HEK293T (cell line): ENCODE results near the gene SPARC.

Source experiments
- CTCF ChIA-PET: fragments of 350-600 bp; formaldehyde crosslinking; extraction: SDS; loops from one replicate; lab custom pipeline; 2021; ENCODE audit warnings: antibody characterized with exemption, inconsistent platforms; lab: Yijun Ruan, JAX
- POLR2A ChIA-PET: fragments of 350-600 bp; formaldehyde crosslinking; extraction: SDS; loops from one replicate; lab custom pipeline; 2020; ENCODE audit warnings: antibody characterized with exemption, inconsistent platforms; lab: Yijun Ruan, JAX
- DNase-seq: peaks from one replicate; pipeline ENCODE4 v3.0.0; 2012; ENCODE audit warnings: mixed read lengths; ENCODE audit errors: extremely low spot score
- ARNT ChIP-seq: fragments of 450-650 bp; IDR thresholded peaks from 2 replicates; pipeline ENCODE4 v1.6.1; 2017; ENCODE audit warnings: mild to moderate bottlenecking
- BHLHE40 ChIP-seq: fragments of 450-650 bp; IDR thresholded peaks from 2 replicates; pipeline ENCODE4 v1.6.1; 2016; ENCODE audit warnings: mild to moderate bottlenecking, moderate library complexity, borderline replicate concordance
- CTBP1 ChIP-seq: fragments of 450-650 bp; IDR thresholded peaks from 2 replicates; pipeline ENCODE4 v1.6.1; 2016; ENCODE audit warnings: borderline replicate concordance
- ELF4 ChIP-seq: fragments of 450-650 bp; IDR thresholded peaks from 2 replicates; pipeline ENCODE4 v1.6.1; 2017; ENCODE audit warnings: antibody characterized with exemption
- FOXA1 ChIP-seq: fragments of 450-650 bp; IDR thresholded peaks from 2 replicates; pipeline ENCODE4 v1.6.1; 2016; ENCODE audit warnings: mild to moderate bottlenecking
- FOXK2 ChIP-seq: fragments of 450-650 bp; IDR thresholded peaks from 2 replicates; pipeline ENCODE4 v1.6.1; 2016; ENCODE audit warnings: mild to moderate bottlenecking
- FOXM1 ChIP-seq: fragments of 450-650 bp; IDR thresholded peaks from 2 replicates; pipeline ENCODE4 v1.6.1; 2017; ENCODE audit warnings: mild to moderate bottlenecking, borderline replicate concordance
- HDGF ChIP-seq: fragments of 450-650 bp; IDR thresholded peaks from 2 replicates; pipeline ENCODE4 v1.6.1; 2017; ENCODE audit warnings: antibody characterized with exemption, borderline replicate concordance
- L3MBTL2 ChIP-seq: fragments of 450-650 bp; conservative IDR thresholded peaks from 2 replicates; pipeline ENCODE4 v1.6.1; 2016; ENCODE audit warnings: mild to moderate bottlenecking
- LEF1 ChIP-seq: fragments of 450-650 bp; IDR thresholded peaks from 2 replicates; pipeline ENCODE4 v1.6.1; 2017; ENCODE audit warnings: mild to moderate bottlenecking, borderline replicate concordance
- NFRKB ChIP-seq: fragments of 450-650 bp; IDR thresholded peaks from 2 replicates; pipeline ENCODE4 v1.6.1; 2016; ENCODE audit warnings: mild to moderate bottlenecking, moderate library complexity
- PKNOX1 ChIP-seq: fragments of 450-650 bp; IDR thresholded peaks from 2 replicates; pipeline ENCODE4 v1.6.1; 2016
- SP1 ChIP-seq: fragments of 450-650 bp; IDR thresholded peaks from 2 replicates; pipeline ENCODE4 v1.6.1; 2017
- SUZ12 ChIP-seq: fragments of 450-650 bp; IDR thresholded peaks from 2 replicates; pipeline ENCODE4 v1.6.1; 2016; ENCODE audit warnings: mild to moderate bottlenecking
- TARDBP ChIP-seq: fragments of 450-650 bp; IDR thresholded peaks from 2 replicates; pipeline ENCODE4 v1.6.1; 2016
- ZNF384 ChIP-seq: fragments of 450-650 bp; IDR thresholded peaks from 2 replicates; pipeline ENCODE4 v1.6.1; 2016

The SPARC gene

GRCh38 chr5:151647320-151647861 is 39.3 kb downstream of the SPARC start:
- DNase-seq, result no peak
- POLR2A ChIA-PET, result interaction anchor here (0.6 kb wide), 1 partner anchor 108 kb away, joined by 3 read pairs; no protein-coding TSS in a partner anchor
- TF ChIP-seq HDGF (no peak), SP1 (no peak), ZNF384 (no peak), BHLHE40 (no peak), FOXK2 (no peak), PKNOX1 (no peak), FOXA1 (no peak), NFRKB (no peak), LEF1 (no peak), TARDBP (no peak), ARNT (no peak), SUZ12 (no peak), L3MBTL2 (no peak), CTBP1 (no peak), FOXM1 (no peak), ELF4 (no peak)
- CTCF ChIA-PET, result interaction anchor here (1.2 to 2.3 kb wide), 2 partner anchors 11 to 93 kb away, joined by 3 to 8 read pairs; no protein-coding TSS in a partner anchor

- ChIA-PET POLR2A (interaction anchor here (1.1 kb wide), 1 partner anchor 22 kb away, joined by 3 read pairs; no protein-coding TSS in a partner anchor), CTCF (interaction anchor here (0.6 kb wide), 1 partner anchor 59 kb away, joined by 4 read pairs; no protein-coding TSS in a partner anchor)
- DNase-seq, result no peak
- TF ChIP-seq FOXM1 (no peak), CTBP1 (no peak), NFRKB (no peak), SUZ12 (no peak), SP1 (no peak), ELF4 (no peak), HDGF (no peak), FOXA1 (no peak), ARNT (no peak), BHLHE40 (no peak), L3MBTL2 (no peak), PKNOX1 (no peak), TARDBP (no peak)
Measured at GRCh38 chr5:151646334-151646733, 40.4 kb downstream of the SPARC start.

GRCh38 chr5:151643388-151643787 is 43.3 kb downstream of the SPARC start:
- ChIA-PET CTCF (no interaction called here), POLR2A (no interaction called here)
- no peak for DNase-seq

GRCh38 chr5:151642472-151643140 is 44.1 kb downstream of the SPARC start:
- CTCF ChIA-PET, result no interaction called here
- POLR2A ChIA-PET, result no interaction called here
- TF ChIP-seq FOXA1, result no peak
- no peak for TF ChIP-seq HDGF
- TF ChIP-seq FOXK2, result no peak
- no peak for TF ChIP-seq PKNOX1
- no peak for TF ChIP-seq LEF1
- no peak for TF ChIP-seq SP1
- TF ChIP-seq SUZ12, result no peak
- TF ChIP-seq TARDBP, result no peak
- TF ChIP-seq BHLHE40, result no peak
- no peak for TF ChIP-seq CTBP1
- no peak for TF ChIP-seq L3MBTL2
- TF ChIP-seq ELF4, result no peak
- TF ChIP-seq FOXM1, result no peak
- no peak for TF ChIP-seq ZNF384
- TF ChIP-seq ARNT, result no peak
- no peak for DNase-seq

More at GRCh38 chr5:151643388-151643787, 43.3 kb downstream of the SPARC start:
- TF ChIP-seq ELF4 (no peak), TARDBP (no peak), ZNF384 (no peak), FOXA1 (no peak), CTBP1 (no peak), LEF1 (no peak), SP1 (no peak), FOXK2 (no peak), BHLHE40 (no peak), L3MBTL2 (no peak)

- ChIA-PET CTCF (interaction anchor here (0.6 to 2.0 kb wide), 4 partner anchors 14 to 290 kb away, joined by 3 to 9 read pairs (median 3); no protein-coding TSS in a partner anchor), POLR2A (no interaction called here)
- TF ChIP-seq FOXK2 (no peak), TARDBP (no peak), CTBP1 (no peak), ARNT (no peak), FOXA1 (no peak)
- no peak for DNase-seq
Measured at GRCh38 chr5:151638619-151639018, 48.1 kb downstream of the SPARC start.

- ChIA-PET POLR2A (no interaction called here), CTCF (interaction anchor here (1.5 to 2.0 kb wide), 2 partner anchors 15 to 103 kb away, joined by 3 to 9 read pairs; no protein-coding TSS in a partner anchor)
- TF ChIP-seq HDGF (no peak), FOXM1 (no peak), FOXK2 (no peak), PKNOX1 (no peak), ZNF384 (no peak)
- no peak for DNase-seq
Measured at GRCh38 chr5:151637676-151638075, 49.0 kb downstream of the SPARC start.
